ENCODE data around the gene CCDC122. TPM values are rescaled to one million over a fixed set of nuclear protein-coding genes. Genes with fewer than 3 reads are reported as not detected.

CCDC122 gene
- total RNA-seq, 1 donor from 2014 or later, result 8.3 TPM

- H3K4me1 Mint-ChIP-seq (ENCODE audit: low read depth), result peaks cover 8% of the 10 kb centered on the region
- no peak overlapping the region for H3K27ac Mint-ChIP-seq (ENCODE audit: unreplicated experiment)
- no peaks in the 10 kb centered on the region for H3K27me3 Mint-ChIP-seq (ENCODE audit: low read depth)
- no peak for DNase-seq (ENCODE audit: low spot score)
- H3K4me3 Mint-ChIP-seq (ENCODE audit: unreplicated experiment), result no peak overlapping the region
- H3K9me3 Mint-ChIP-seq (ENCODE audit: low read depth), result no peaks in the 10 kb centered on the region
- no peak for TF ChIP-seq CTCF (IDR thresholded peaks at IDR 0.05)
- no peaks in the 10 kb centered on the region for H3K36me3 Mint-ChIP-seq (ENCODE audit: low read depth)
Measured at GRCh38 chr13:43915451-43915850, 35.9 kb upstream of the CCDC122 start.

GRCh38 chr13:43911871-43912270 lies 32.3 kb upstream of the CCDC122 start:
- peaks cover 28% of the 10 kb centered on the region for H3K4me1 Mint-ChIP-seq (ENCODE audit: low read depth)
- no peak overlapping the region for H3K4me3 Mint-ChIP-seq (ENCODE audit: unreplicated experiment)
- H3K27me3 Mint-ChIP-seq (ENCODE audit: low read depth), result no peaks in the 10 kb centered on the region
- H3K36me3 Mint-ChIP-seq (ENCODE audit: low read depth), result no peaks in the 10 kb centered on the region
- H3K27ac Mint-ChIP-seq (ENCODE audit: unreplicated experiment), result no peak overlapping the region
- DNase-seq (ENCODE audit: low spot score), result no peak
- no peak for TF ChIP-seq CTCF (IDR thresholded peaks at IDR 0.05)
- H3K9me3 Mint-ChIP-seq (ENCODE audit: low read depth), result no peaks in the 10 kb centered on the region

- Mint-ChIP-seq H3K27me3 (ENCODE audit: low read depth) (no peaks in the 10 kb centered on the region), H3K4me3 (ENCODE audit: unreplicated experiment) (no peak overlapping the region), H3K9me3 (ENCODE audit: low read depth) (no peaks in the 10 kb centered on the region), H3K4me1 (ENCODE audit: low read depth) (peaks cover 28% of the 10 kb centered on the region), H3K27ac (ENCODE audit: unreplicated experiment) (no peak overlapping the region), H3K36me3 (ENCODE audit: low read depth) (no peaks in the 10 kb centered on the region)
- TF ChIP-seq CTCF (IDR thresholded peaks at IDR 0.05), result no peak
- DNase-seq (ENCODE audit: low spot score), result no peak
Measured at GRCh38 chr13:43911278-43911677, 31.7 kb upstream of the CCDC122 start.

- Mint-ChIP-seq H3K9me3 (ENCODE audit: low read depth) (no peaks in the 10 kb centered on the region), H3K27ac (ENCODE audit: unreplicated experiment) (no peak overlapping the region), H3K4me3 (ENCODE audit: unreplicated experiment) (no peak overlapping the region), H3K4me1 (ENCODE audit: low read depth) (peaks cover 28% of the 10 kb centered on the region), H3K27me3 (ENCODE audit: low read depth) (no peaks in the 10 kb centered on the region), H3K36me3 (ENCODE audit: low read depth) (no peaks in the 10 kb centered on the region)
- TF ChIP-seq CTCF (IDR thresholded peaks at IDR 0.05), result no peak
- no peak for DNase-seq (ENCODE audit: low spot score)
Measured at GRCh38 chr13:43910856-43911255, 31.3 kb upstream of the CCDC122 start.

- DNase-seq (ENCODE audit: low spot score), result no peak
- H3K9me3 Mint-ChIP-seq (ENCODE audit: low read depth), result no peaks in the 10 kb centered on the region
- H3K27me3 Mint-ChIP-seq (ENCODE audit: low read depth), result no peaks in the 10 kb centered on the region
- H3K4me3 Mint-ChIP-seq (ENCODE audit: unreplicated experiment), result no peak overlapping the region
- peaks cover 23% of the 10 kb centered on the region for H3K4me1 Mint-ChIP-seq (ENCODE audit: low read depth)
- peak; percentile 98 for TF ChIP-seq CTCF (IDR thresholded peaks at IDR 0.05)
- peak overlapping the region; percentile 93 for H3K27ac Mint-ChIP-seq (ENCODE audit: unreplicated experiment)
- H3K36me3 Mint-ChIP-seq (ENCODE audit: low read depth), result no peaks in the 10 kb centered on the region
Measured at GRCh38 chr13:43908156-43909126, 28.9 kb upstream of the CCDC122 start.
